Umbilical cord (tissue), 2 donors: Measurements from ENCODE around the gene YEATS2. TPM values are rescaled to one million over a fixed set of nuclear protein-coding genes. Genes with fewer than 3 reads are reported as not detected.
"Not testable (repeated sequence)": the region's sequence is repeated elsewhere in the genome, so short reads cannot be mapped to it uniquely, and the experiment has no call there.

Experiments
- DNase-seq: peaks from one replicate; pipeline ENCODE4 v3.0.0-alpha.2; 2015; ENCODE audit warnings: low spot score
- total RNA-seq: library from RNA; depleted of rRNA; stranded (reverse); fragments of >200 nt; gene quantifications from one replicate; pipeline ENCODE4 v1.2.3, GENCODE V29; 2014; ENCODE audit warnings: low replicate concordance; ENCODE audit not compliant: insufficient read depth

Gene YEATS2
- total RNA-seq, 1 donor from 2014 or later: 25.3 TPM

DNA sequence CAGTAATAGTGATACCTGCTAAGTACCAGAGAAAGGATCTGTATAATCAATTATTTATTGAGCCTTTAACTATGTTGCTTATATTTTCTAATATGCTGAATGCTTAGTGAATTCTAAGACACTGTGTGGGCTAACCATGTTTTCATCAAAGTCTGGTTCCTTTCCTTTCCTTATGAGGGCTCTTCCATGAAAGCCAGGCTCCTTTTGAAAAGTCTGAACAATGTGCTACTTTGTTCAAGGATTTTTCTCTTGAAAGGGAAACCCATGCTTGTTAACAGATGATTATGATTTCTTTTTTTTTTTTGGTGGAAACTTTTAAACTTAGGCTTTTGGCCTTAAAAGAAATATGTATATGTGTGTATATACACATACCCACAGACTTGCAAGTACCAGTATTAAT, 17.0 kb downstream of the YEATS2 start:
- no peak for DNase-seq

GRCh38 chr3:183718012-183718411, 20.4 kb downstream of the YEATS2 start:
- no peak for DNase-seq

- DNase-seq: no peak
These were observed 27.8 kb downstream of the YEATS2 start for GRCh38 chr3:183725387-183725786.

DNA sequence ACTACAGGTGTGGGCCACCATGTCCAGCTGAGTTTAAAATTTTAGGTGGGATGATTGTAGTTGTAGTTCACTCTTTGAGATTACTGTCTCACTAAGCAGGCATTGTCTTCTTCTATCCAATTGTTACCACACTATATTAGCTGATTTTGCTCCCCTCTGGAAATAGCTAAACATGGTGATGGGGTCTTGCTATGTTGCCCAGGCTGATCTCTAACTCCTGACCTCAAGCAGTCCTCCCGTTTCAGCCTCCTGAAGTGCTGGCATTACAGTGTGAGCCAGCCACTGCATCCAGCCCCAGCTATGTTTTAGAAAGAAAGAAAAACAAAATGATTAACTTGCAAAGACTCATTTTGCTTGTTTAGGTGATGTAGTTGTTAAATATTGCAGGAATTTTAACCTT, 30.6 kb downstream of the YEATS2 start:
- DNase-seq: no peak

DNA sequence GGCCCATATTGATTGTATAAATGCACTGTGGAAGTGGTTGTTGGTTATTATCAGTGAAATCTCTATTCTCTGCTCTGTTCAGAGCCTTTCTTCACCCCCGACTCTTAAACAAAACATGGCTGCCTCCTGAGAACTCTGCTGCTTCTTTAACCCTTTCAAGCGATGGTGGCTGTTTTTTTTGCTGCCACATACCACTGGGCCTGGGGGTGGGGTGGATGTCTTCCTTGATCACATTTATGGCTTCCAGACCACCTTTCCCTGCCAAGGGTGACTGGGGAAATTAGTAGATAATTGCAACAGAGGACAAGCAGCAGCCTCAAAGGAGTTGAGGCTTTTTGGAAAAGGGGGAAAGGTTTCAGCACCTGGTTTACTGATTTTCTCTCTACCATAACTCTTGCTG, 32.8 kb downstream of the YEATS2 start:
- DNase-seq: no peak

DNA sequence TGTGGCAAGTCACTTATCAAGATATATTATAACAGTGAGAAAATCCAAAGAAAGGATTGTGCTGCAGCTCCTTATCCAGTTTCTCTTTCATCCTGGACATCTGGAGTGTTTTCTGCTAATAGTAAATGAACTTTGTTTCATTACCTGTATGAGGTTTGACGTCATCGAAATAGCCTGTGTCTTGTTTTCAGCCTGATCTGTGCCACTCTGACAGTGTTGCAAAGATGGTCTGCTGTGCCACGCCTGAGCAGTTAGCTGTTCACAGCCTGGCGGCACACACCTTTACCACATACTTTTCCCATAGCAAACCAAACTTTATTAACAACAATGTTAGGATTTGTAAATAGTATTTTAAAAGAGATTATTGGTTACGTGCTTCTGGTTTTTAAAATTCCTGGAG, 34.0 kb downstream of the YEATS2 start:
- DNase-seq: no peak

GRCh38 chr3:183733553-183733952, 36.0 kb downstream of the YEATS2 start:
- DNase-seq: no peak

DNA sequence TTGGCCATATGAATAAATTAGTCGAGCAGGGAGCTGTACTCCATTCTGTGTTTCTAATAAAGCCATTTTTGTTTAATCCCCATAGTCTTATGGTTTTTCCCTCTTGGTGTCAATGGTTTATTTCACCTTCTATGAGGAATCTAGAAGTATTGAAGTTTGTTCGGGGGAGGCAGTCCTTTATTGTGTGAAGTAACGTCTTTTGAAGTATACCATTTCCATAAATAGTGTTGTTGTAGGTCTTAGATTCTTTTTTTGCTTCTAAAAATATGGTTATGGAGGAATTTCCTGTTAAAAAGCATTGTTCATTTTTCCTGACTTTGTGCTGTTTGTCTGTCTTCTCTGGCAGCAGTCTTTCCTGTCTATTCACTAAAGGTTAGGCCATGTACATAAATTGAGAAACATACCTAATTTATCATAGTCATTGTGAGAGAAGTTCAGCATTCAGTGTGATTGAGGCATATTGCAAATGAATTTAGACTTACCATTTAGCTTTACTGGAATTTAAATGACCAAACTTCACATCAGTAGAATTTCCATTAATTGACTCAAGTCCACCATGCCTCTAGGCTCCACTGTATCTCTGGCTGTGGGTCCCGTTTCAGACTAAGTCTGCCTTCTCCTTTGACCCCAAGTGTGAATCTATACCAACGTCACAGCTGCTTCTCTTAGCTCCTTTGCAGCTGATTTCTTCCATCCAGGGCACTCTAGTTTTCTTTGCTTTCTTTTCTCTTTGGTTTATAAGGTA, 37.3 kb downstream of the YEATS2 start:
- no peak for DNase-seq

DNA sequence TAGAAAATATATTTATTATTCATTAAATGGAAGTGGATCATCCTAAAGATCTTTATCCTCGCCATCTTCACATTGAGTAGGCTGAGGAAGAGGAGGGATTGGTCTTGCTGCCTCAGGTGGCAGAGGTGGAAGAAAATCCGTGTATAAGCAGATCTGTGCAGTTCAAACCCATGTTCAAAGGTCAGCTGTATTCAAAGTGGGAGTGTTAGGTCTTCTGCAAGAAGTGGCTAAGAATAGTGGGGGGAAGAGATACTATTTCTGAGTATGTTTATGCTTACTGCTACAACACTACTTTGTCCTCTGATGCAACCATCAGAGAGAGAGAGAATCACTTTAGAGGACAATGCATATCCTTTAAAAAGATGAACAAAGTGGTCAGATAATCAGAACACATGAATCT, 39.5 kb downstream of the YEATS2 start:
- DNase-seq: no peak

GRCh38 chr3:183740154-183740553, 42.6 kb downstream of the YEATS2 start:
- DNase-seq: not testable (repeated sequence)

DNA sequence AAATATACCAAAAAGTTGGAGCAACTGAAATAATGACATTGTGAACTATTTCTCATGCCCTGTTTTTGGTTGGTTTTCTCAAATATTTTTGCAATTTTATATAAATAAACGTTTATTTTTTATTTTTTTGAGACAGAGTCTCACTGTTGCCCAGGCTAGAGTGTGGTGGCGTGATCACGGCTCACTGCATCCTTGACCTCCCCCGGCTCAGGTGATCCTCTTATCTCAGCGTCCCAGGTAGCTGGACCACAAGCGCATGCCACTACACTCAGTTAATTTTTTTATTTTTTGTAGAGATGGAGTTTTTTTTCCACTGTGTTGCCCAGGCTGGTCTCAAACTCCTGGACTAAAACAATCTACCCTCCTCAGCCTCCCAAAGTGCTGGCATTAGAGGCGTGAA, 45.6 kb downstream of the YEATS2 start:
- no peak for DNase-seq

DNA sequence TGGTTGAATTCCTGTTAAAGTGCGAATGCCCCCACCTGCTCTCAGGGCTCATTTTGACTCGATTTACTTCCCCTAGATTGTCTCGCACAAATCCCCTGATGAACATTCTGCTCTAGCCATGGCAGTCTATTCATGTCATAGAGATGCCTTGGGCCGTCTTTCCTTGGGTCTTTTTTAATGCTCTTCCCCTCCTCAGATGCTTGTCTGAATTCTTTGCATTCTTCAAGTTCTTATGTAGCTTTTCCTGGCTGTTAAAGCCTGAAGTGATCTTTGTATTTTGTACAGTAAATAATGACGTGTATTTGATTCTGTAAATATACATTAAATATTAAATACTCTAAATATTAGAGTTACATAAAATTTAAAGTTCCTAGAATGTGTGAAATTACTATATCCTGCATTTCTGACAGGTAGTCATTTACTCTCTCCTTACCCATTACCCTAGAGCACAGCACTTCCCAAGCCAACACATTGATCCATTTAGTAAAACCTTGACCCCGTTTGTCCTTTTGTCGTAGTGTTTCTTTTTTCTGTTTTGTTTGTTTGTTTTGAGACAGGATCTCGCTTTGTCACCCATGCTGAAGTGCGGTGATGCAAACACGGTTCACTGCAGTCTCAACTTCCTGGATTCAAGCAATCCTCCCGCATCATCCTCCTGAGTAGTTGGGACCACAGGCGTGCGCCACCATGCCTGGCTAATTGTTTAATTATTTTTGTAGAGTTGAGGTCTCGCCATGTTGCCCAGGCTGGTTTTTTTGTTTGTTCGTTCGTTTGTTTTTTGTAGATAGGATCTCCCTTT, 47.9 kb downstream of the YEATS2 start:
- peak; percentile 21 for DNase-seq

DNA sequence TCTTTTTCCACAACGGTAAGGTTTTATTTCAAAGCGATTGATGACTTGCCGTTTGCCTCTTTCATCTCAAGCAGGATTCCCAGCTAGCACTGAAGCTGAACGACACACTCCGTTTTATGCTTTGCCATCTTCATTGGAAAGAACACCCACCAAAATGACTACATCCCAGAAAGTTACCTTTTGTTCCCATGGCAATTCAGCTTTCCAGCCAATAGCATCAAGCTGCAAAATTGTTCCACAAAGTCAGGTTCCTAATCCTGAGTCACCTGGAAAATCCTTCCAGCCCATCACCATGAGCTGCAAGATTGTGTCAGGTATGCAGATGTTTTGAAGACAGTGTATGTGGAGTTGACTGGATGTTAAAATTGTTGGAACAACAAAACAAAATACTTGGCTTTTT, 56.5 kb downstream of the YEATS2 start:
- DNase-seq: no peak

DNA sequence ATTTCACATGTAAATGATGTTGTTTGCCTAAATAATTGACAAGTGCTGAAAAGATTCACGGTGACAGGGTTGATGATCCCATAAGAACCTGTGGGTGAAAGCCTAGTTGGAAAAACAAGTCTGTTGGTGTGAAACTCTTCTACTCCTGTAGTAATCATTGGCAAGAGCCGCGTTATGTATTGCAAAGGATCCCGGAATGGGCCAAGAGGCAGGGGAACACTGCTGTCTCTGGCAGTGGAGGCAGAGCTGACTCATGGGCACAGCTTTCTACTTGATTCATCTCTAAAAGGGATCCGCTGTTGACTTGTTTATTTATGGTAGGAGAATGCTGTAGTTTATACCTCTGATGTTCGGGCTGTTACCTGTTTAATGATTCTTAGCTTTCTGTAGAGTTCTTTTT, 64.7 kb downstream of the YEATS2 start:
- DNase-seq: no peak

DNA sequence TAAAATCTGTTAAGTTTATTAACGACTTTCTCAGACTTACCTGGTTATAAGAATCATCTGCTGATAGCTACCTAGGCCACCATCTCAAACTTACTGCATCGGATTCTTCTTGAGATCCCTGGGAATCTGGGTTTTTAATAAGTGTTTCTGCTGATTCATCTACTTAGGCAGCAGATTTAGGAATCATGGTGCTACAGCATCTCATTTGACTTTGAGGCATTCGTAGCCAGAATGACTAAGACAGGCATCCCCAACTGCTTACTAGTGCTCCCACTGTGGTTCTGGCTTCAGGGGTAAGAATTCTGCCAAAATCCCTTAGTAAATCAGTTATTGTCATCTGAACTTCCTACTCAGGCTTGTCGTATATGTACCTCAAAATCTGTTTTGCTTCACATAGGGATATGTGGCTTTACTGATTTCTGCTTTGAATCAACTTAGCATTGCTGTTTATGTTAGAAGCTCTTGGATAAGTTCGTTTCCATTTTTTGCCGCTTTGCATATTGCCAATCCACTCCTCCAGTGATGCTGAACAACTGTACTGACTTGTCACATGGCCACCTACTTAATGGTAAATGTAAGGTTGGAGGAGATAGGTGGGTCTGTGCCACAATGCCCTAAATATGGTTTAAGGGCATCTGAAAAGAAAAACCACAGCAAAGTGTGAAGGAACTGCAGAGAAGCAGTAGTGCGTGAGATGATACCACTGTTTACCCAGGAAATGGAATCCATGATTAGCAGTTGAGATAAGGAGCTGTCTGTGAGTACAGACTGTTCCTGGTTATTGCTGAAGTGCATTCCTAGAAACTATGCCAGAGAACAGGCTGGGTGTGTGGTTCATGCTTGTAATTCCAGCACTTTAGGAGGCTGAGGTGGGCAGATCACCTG, 67.5 kb downstream of the YEATS2 start:
- DNase-seq: peak; percentile 7

- no peak for DNase-seq
These were observed 68.5 kb downstream of the YEATS2 start for GRCh38 chr3:183766107-183766506.

DNA sequence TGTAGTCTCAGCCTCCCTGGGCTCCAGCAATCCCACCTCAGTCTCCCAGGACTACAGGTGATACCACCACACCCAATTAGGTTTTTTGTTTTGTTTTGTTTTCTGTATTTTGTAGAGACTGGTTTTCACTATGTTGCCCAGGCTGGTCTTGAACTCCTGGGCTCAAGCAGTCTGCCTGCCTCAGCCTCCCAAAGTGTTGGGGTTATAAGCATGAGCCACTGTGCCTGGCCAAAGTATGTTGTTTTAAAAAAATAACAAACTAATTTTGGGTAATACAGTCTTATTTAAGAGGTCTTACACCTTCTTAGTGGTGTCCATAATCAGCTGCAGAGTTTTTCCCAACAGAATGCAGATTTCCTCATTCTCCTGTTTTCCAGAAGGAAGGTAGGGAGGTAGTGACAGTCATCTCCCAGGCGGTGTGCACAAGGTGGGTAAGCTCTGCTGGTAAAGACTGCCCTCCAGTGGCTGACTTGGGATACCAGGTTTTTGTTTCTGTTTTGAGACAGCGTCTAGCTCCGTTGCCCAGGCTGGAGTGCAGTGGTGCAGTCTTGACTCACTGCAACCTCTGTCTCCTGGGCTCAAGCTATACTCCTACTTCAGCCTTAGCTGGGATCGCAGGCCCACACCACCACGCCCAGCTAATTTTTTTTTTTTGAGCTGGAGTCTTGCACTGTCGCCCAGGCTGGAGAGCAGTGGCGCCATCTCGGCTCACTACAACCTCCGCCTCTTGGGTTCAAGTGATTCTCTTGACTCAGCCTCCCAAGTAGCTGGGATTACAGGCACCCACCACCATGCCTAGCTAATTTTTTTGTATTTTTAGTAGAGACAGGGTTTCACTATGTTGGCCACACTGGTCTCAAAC, 69.4 kb downstream of the YEATS2 start:
- peak; percentile 51 for DNase-seq

GRCh38 chr3:183768114-183768513, 70.5 kb downstream of the YEATS2 start:
- no peak for DNase-seq

DNA sequence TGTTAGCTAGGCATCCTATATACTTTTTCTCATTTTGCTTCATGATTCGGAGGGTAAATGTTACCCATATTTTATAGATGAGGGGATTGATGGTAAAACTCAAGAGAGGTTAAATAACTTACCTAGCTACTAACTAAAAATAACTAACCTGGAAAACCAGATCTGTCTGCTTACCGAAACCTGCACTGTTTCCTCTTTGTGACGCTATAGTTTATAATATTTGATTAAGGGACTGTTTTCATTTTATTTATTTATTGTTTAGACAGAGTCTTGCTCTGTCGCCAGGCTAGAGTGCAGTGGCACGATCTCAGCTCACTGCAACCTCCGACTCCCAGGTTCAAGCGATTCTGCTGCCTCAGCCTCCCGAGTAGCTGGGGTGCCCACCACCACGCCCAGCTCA, 71.9 kb downstream of the YEATS2 start:
- DNase-seq: no peak

DNA sequence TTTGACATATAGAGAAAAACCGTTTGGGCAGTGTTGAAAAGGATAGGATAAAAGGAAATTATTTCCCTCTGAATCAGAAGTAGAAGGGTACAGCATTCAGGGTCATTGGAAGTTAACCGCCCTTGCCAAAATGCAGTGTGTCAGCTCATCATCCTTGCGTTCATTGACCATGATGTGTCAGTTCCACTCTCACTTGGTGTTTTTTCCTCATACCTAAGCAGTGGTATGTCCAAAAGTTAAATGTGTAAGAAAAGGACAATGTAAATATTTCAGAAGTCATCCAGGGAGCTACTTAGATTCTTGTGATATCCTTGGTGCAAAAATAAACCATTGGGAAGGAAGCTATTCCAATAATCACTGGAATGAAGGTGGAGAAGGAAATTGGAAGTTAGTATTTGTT, 77.0 kb downstream of the YEATS2 start:
- no peak for DNase-seq

GRCh38 chr3:183775781-183776180, 78.2 kb downstream of the YEATS2 start:
- DNase-seq: no peak
